ENCODE measurements around the gene ST3GAL5. TPM values are rescaled to one million over a fixed set of nuclear protein-coding genes. Genes with fewer than 3 reads are reported as not detected.

Gene ST3GAL5
- total and polyA plus RNA-seq, 8 donors, result 4.1 to 84.2 (median 11.8) TPM

DNA sequence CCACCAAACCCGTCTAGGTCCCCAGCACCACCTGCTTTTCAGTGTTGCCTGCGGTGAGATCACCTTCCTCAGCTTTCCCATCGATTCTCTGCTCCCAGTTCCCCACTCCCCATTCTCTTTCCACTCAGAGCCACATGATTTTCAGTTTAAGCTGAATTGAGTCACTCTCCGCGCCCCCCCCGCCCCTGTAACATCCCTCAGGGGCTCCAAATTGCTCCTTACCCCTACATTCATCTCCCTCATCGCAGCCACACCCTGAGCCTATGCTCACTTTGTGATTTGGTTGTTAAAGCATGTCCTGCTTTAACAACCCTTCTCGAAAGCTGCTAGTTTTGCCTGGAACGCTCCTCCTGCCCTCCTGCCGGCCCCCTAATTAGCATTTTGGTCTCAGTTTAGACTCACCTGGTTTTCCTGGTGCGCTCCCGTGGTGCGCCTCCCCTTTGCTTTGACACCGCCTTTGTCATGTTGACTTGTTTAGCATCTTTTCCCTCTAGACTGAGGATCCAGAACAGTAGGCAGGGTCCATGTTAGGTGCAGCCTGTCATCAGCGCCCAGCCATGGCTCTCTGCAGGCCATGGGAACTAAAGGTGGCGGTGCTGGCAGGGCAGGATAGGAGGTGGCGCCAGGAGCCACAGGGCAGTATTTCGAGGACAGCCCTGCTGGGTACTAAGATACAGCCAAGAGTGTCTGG is 60.8 kb downstream of the ST3GAL5 start:
- TF ChIP-seq EP300 (IDR thresholded peaks at IDR 0.05) (no peak), POLR2AphosphoS5 (IDR thresholded peaks at IDR 0.05) (no peak), POLR2A (IDR thresholded peaks at IDR 0.05) (no peak)
- TF ChIP-seq, protein P1, sequence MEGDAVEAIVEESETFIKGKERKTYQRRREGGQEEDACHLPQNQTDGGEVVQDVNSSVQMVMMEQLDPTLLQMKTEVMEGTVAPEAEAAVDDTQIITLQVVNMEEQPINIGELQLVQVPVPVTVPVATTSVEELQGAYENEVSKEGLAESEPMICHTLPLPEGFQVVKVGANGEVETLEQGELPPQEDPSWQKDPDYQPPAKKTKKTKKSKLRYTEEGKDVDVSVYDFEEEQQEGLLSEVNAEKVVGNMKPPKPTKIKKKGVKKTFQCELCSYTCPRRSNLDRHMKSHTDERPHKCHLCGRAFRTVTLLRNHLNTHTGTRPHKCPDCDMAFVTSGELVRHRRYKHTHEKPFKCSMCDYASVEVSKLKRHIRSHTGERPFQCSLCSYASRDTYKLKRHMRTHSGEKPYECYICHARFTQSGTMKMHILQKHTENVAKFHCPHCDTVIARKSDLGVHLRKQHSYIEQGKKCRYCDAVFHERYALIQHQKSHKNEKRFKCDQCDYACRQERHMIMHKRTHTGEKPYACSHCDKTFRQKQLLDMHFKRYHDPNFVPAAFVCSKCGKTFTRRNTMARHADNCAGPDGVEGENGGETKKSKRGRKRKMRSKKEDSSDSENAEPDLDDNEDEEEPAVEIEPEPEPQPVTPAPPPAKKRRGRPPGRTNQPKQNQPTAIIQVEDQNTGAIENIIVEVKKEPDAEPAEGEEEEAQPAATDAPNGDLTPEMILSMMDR (IDR thresholded peaks at IDR 0.05), result no peak
- no peaks in the 10 kb centered on the region for H3K9me3 ChIP-seq
- H3K4me1 ChIP-seq, result peaks cover 0 to 12% (median 8%) of the 10 kb centered on the region in 4 donors
- 63 to 75% (median 71%) methylated on average over 18 of the region's 18 CpGs for WGBS, 5 donors
- H3K27me3 ChIP-seq, result peaks cover 0 to 3% (median 0%) of the 10 kb centered on the region in 3 donors
- no peaks in the 10 kb centered on the region for H3K36me3 ChIP-seq
- H3K4me3 ChIP-seq, result peak overlapping the region in 3 of 4 donors; percentile 20 to 34 (median 25)
- intact Hi-C loops (cut with DNase I; ENCODE audit: low total_unique reads), result loop anchor here (2.0 kb wide), 1 partner anchor 253 kb away; no protein-coding TSS in a partner anchor
- no peak overlapping the region for H3K27ac ChIP-seq
- DNase-seq, result no peak

DNA sequence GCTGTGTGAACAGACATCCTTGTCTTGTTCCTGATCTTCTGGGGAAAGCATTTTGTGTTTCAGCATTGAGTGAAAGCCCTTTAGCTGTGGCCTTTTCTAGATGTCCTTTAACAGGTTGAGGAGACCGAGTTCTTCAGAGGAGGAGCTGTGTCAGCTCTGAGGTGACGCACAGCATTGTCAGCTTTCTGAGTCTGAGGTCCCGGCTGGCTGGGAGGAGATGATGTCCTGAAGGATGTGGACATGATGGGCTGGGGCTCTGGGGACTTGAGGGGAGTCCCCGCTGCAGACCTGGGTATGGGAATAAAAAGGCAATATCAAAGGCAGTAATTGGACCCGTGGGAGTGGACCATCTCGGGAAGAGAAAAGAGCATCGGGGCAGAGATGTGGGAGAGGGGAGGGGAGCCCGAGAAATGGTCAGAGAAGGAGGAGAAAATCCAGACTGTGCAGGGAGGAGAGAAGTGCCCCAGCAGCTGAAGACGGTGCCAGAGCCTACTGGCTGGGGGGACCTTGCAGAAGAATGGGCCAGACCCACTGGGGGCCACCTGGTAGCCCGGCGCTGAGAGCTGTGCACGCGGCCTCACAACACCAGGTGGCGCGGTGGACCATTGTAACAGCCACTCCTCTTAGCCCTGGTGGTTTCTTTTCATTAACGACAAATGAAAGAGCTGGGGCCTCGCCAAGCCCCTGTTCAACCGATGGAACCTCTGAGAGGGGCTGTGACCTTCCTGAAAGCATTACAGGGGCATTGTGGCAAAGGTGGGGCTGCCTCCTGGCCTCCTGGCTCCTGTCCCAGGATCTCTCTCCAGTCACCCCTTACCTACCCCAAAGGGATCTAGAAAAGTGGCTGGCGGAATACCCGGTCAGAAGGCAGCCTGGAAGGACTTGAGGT is 61.6 kb downstream of the ST3GAL5 start:
- peak; percentile 82 to 89 for DNase-seq
- Histone ChIP-seq H3K4me3 (peak overlapping the region in 3 of 4 donors; percentile 20 to 34 (median 25)), H3K4me1 (peaks cover 0 to 12% (median 8%) of the 10 kb centered on the region in 4 donors), H3K9me3 (no peaks in the 10 kb centered on the region), H3K27me3 (peaks cover 0 to 3% (median 0%) of the 10 kb centered on the region in 3 donors), H3K27ac (no peak overlapping the region), H3K36me3 (no peaks in the 10 kb centered on the region)
- TF ChIP-seq POLR2AphosphoS5 (IDR thresholded peaks at IDR 0.05) (peak in 1 of 3 donors; percentile 45), EP300 (IDR thresholded peaks at IDR 0.05) (no peak), POLR2A (IDR thresholded peaks at IDR 0.05) (no peak)
- TF ChIP-seq, protein P1 (IDR thresholded peaks at IDR 0.05), result peak in 5 of 7 experiments; percentile 86 to 91 (median 89)
- WGBS, 5 donors, result 24 to 31% (median 28%) methylated on average over 20 of the region's 20 CpGs
- intact Hi-C loops (cut with DNase I; ENCODE audit: low total_unique reads), result loop anchor here (2.0 kb wide), 1 partner anchor 254 kb away; no protein-coding TSS in a partner anchor

DNA sequence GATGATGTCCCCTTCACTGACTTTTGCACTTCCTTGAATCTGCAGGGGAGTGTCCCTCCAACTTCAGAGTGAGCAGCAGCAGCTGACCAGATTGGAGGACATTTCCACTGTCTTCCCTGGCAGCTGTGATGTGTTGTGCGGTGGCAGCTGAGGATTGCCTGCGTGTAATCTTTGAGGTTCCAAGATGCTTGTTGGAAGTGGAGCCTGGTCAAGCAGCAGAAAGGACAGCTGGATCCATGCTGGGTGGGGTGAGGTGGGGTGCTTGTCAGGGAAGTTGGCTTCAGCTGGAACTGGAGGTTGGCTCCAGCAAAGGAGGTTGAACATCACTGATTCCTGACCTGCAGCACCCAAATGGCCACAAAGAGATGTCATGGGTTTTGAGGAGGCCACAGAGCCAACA is 64.8 kb downstream of the ST3GAL5 start:
- 38 to 73% (median 50%) methylated on average over 2 of the region's 2 CpGs for WGBS, 5 donors
- no peaks in the 10 kb centered on the region for H3K36me3 ChIP-seq
- DNase-seq, result no peak
- no peak for TF ChIP-seq POLR2A (IDR thresholded peaks at IDR 0.05)
- no peak for TF ChIP-seq POLR2AphosphoS5 (IDR thresholded peaks at IDR 0.05)
- no peak for TF ChIP-seq EP300 (IDR thresholded peaks at IDR 0.05)
- TF ChIP-seq, protein P1 (IDR thresholded peaks at IDR 0.05), result no peak
- H3K4me1 ChIP-seq, result peaks cover 0 to 12% (median 8%) of the 10 kb centered on the region in 4 donors
- H3K9me3 ChIP-seq, result no peaks in the 10 kb centered on the region
- H3K4me3 ChIP-seq, result no peak overlapping the region
- no peak overlapping the region for H3K27ac ChIP-seq
- H3K27me3 ChIP-seq, result peaks cover 0 to 3% (median 0%) of the 10 kb centered on the region in 3 donors
- intact Hi-C loops (cut with DNase I; ENCODE audit: low total_unique reads), result no loop called here

DNA sequence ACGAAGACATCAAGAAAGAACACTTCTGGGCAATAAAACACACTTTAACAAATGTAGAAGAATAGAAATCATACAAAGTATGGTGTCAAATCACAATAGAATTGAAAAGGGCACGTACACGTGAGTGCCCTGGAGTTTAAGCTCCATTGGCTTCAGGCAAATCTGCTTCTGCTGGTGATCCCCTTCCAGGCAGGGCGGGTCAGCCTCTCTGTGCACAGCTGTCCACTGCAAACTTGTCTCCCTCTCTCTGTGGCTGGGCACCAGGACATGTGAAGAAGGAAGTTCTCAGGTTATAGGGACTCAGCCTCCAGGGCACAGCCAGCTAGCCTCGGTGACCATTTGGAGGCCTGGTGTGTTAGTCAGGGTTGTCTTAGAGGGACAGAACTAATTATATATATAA is 66.0 kb downstream of the ST3GAL5 start:
- TF ChIP-seq POLR2A (IDR thresholded peaks at IDR 0.05), result no peak
- no peak for TF ChIP-seq EP300 (IDR thresholded peaks at IDR 0.05)
- TF ChIP-seq POLR2AphosphoS5 (IDR thresholded peaks at IDR 0.05), result no peak
- TF ChIP-seq, protein P1 (IDR thresholded peaks at IDR 0.05), result no peak
- WGBS, 5 donors, result 76 to 83% (median 80%) methylated on average over 5 of the region's 5 CpGs
- H3K27me3 ChIP-seq, result peaks cover 0 to 3% (median 0%) of the 10 kb centered on the region in 3 donors
- intact Hi-C loops (cut with DNase I; ENCODE audit: low total_unique reads), result no loop called here
- DNase-seq, result no peak
- H3K9me3 ChIP-seq, result no peaks in the 10 kb centered on the region
- no peak overlapping the region for H3K4me3 ChIP-seq
- no peak overlapping the region for H3K27ac ChIP-seq
- peaks cover 0 to 10% (median 5%) of the 10 kb centered on the region in 4 donors for H3K4me1 ChIP-seq
- H3K36me3 ChIP-seq, result no peaks in the 10 kb centered on the region
